ENCODE measurements around the gene WDR55. TPM values are rescaled to one million over a fixed set of nuclear protein-coding genes. Genes with fewer than 3 reads are reported as not detected.
"Not testable (repeated sequence)": the region's sequence is repeated elsewhere in the genome, so short reads cannot be mapped to it uniquely, and the experiment has no call there.

Gene WDR55
- total and polyA plus RNA-seq, 11 donors: 9.6 to 19.3 (median 12.2) TPM

DNA sequence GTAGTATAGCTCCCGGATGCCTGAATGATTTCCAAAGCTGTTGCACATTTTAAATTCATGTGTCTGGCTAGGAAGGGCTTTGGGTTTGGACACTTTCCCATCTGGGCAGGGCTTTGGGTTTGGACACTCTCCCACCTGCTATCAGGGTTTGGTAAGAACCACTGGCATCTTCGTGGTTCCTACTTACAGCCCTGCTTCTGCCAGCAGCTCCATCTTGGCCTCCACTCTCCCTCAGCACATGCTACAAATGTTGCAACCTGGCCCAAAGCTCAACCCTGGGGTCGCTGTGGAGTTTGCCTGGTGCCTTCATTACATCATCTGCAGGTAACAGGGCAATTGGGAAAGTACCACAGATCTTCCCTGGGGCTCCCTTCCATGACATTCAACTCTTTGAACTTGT is 22.0 kb upstream of the WDR55 start:
- H3K9me3 ChIP-seq: no peaks in the 10 kb centered on the region
- H3K4me3 ChIP-seq: no peak overlapping the region
- intact Hi-C loops (cut with DNase I): loop anchor here in 5 of 10 donors (5.0 to 10.0 kb wide), 3 partner anchors 52 to 238 kb away; partner anchors contain the start of genes EIF4EBP3 (in 3 of the 5), ANKHD1 (in 1 of the 5), HARS1 (in 1 of the 5) and HARS2 (in 1 of the 5)
- peaks cover 0 to 46% (median 37%) of the 10 kb centered on the region in 9 donors for H3K36me3 ChIP-seq
- DNase-seq (no peak), ATAC-seq (no peak)
- no peak overlapping the region for H3K27ac ChIP-seq
- H3K27me3 ChIP-seq: no peaks in the 10 kb centered on the region
- WGBS, 4 donors: 56 to 66% (median 61%) methylated on average over 3 of the region's 3 CpGs
- TF ChIP-seq POLR2A (IDR thresholded peaks at IDR 0.05) (no peak), CTCF (IDR thresholded peaks at IDR 0.05) (no peak)
- H3K4me1 ChIP-seq: peaks cover 0 to 43% (median 27%) of the 10 kb centered on the region in 12 donors

DNA sequence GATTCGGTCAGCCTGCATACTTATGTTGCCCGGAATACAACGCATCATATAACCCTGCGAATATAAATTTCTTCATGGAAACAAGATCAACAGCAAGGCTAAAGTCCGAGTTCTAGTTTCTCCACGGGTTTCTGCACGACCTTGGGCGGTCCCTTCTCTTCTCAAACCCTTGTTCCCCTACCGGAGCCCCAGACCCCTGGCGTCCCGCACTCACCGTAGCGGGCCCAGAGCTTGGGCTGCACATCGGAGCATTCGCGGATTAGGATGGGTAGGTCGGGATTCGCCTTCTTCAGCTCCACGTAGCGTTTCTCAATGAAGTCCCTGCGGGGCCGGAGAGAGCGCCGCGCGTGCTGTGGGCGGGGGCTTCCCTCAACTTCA is 17.7 kb upstream of the WDR55 start:
- Histone ChIP-seq H3K27ac (peak overlapping the region; percentile 48 to 94 (median 86)), H3K36me3 (peaks cover 0 to 76% (median 64%) of the 10 kb centered on the region in 9 donors), H3K4me3 (peak overlapping the region; percentile 58 to 100 (median 83)), H3K9me3 (no peaks in the 10 kb centered on the region), H3K4me1 (peaks cover 0 to 40% (median 26%) of the 10 kb centered on the region in 12 donors), H3K27me3 (no peaks in the 10 kb centered on the region)
- DNase-seq (peak in 1 of 5 donors; percentile 23), ATAC-seq (peak in 2 of 4 donors; percentile 8 to 23)
- no peak for TF ChIP-seq CTCF (IDR thresholded peaks at IDR 0.05)
- TF ChIP-seq POLR2A (IDR thresholded peaks at IDR 0.05): no peak
- intact Hi-C loops (cut with DNase I): loop anchor here in 4 of 10 donors (1.0 to 10.0 kb wide), 6 partner anchors 17 to 242 kb away; partner anchors contain the start of genes HARS1 (in 3 of the 4), HARS2 (in 3 of the 4), WDR55 (in 2 of the 4) and ANKHD1 (in 1 of the 4)
- 0 to 1% (median 1%) methylated on average over 15 to 27 of the region's 27 CpGs for WGBS, 4 donors

DNA sequence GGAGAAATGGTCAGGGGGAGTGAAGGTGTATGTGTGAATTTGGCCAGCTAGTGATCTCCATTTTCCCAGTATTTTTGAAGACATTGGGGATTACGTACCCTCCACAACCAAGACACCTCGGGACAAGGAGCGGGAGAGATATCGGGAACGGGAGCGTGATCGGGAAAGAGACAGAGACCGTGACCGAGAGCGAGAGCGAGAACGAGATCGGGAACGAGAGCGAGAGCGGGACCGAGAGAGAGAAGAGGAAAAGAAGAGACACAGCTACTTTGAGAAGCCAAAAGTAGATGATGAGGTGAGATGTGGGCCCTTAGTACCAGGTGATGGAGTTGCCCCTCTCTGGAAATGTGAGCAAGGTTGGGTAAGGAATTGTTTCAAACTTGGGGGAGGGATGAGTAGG is 5.8 kb upstream of the WDR55 start:
- DNase-seq: no peak
- intact Hi-C loops (cut with DNase I): no loop called here
- Histone ChIP-seq H3K4me3 (no peak overlapping the region), H3K9me3 (no peaks in the 10 kb centered on the region), H3K27me3 (no peaks in the 10 kb centered on the region), H3K36me3 (peaks cover 3 to 95% (median 93%) of the 10 kb centered on the region in 9 donors), H3K27ac (no peak overlapping the region), H3K4me1 (peaks cover 0 to 6% (median 2%) of the 10 kb centered on the region in 12 donors)
- TF ChIP-seq POLR2A (IDR thresholded peaks at IDR 0.05) (no peak), CTCF (IDR thresholded peaks at IDR 0.05) (no peak)
- no peak for ATAC-seq
- WGBS, 4 donors: 97 to 98% (median 97%) methylated on average over 17 of the region's 17 CpGs

DNA sequence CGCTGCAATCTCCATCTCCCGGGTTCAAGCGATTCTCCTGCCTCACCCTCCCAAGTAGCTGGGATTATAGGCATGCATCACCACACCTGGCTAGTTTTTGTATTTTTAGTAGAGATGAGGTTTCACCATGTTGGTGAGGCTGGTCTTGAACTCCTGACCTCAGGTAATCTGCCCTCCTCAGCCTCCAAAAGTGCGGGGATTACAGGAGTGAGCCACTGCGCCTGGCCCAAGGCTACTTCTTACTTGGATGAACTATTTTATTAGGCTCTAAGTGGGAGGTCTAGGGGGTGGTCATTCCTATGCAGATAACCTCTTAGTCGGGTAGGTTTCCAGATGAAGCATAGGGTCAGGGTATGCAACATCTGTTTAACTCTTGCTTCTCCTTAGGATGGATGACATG is 4.3 kb upstream of the WDR55 start:
- H3K4me3 ChIP-seq, H3K9me3 ChIP-seq, H3K27me3 ChIP-seq, H3K27ac ChIP-seq, ATAC-seq, DNase-seq: not testable (repeated sequence)
- 86 to 88% (median 87%) methylated on average over 6 of the region's 6 CpGs for WGBS, 4 donors
- Histone ChIP-seq H3K4me1 (peaks cover 0 to 11% (median 5%) of the 10 kb centered on the region in 12 donors), H3K36me3 (peaks cover 3 to 80% (median 78%) of the 10 kb centered on the region in 9 donors)
- intact Hi-C loops (cut with DNase I): loop anchor here in 2 of 10 donors (10.0 kb wide), 1 partner anchor 256 kb away; the partner anchor contains the start of gene ANKHD1 (in 2 of the 2)
